GM12892 (cell line): ENCODE measurements around the gene CCDC88C.

Experiments
- POLR2A ChIP-seq: IDR thresholded peaks from 2 replicates; pipeline ENCODE4 v1.6.1; 2011; ENCODE audit warnings: low read depth, low read length, control low read depth
- POLR2AphosphoS5 ChIP-seq: IDR thresholded peaks from 2 replicates; pipeline ENCODE4 v1.6.1; 2011; ENCODE audit warnings: low read depth, low read length, control low read depth
- TAF1 ChIP-seq: IDR thresholded peaks from 2 replicates; pipeline ENCODE4 v1.6.1; 2011; ENCODE audit warnings: low read depth, mild to moderate bottlenecking, control low read depth, low read length, borderline replicate concordance

GRCh38 chr14:91374287-91374878, 43.2 kb downstream of the CCDC88C start:
- no peak for TF ChIP-seq POLR2AphosphoS5
- TF ChIP-seq POLR2A = no peak
- no peak for TF ChIP-seq TAF1
